ENCODE data around the gene LARP7.
"Not testable (repeated sequence)": the region's sequence is repeated elsewhere in the genome, so short reads cannot be mapped to it uniquely, and the experiment has no call there.

Gene LARP7

GRCh38 chr4:112636688-112637551 lies at the start of gene LARP7, which contains the start of gene ZGRF1:
LARP7 (plus strand) TSS chr4:112637143; CDS start chr4:112644670, 7,527 bp downstream.
ZGRF1 (minus strand) TSS chr4:112636909; CDS start chr4:112633176, 3,733 bp downstream.
- peak; percentile 95 to 97 for DNase-seq

DNA sequence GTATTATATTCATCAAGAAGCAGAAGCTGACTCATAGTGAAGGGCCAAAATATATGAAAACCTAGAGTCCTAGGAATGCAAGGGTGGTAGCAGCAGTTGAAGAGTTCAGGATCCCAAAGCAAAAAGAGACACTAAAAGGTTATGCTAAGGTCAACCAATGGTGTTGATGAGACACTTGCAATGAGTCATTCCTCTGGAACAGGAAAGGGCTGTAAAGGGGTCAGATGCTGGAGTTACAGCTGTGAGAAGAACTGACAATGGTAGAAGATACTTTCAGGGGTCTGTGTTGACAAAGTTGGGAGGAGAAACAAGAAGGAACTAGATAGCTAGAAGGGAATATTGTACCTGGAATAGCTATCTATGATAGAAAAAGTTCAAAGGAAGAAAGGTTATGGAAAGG lies 47.7 kb upstream of the LARP7 start:
- no peak for DNase-seq

DNA sequence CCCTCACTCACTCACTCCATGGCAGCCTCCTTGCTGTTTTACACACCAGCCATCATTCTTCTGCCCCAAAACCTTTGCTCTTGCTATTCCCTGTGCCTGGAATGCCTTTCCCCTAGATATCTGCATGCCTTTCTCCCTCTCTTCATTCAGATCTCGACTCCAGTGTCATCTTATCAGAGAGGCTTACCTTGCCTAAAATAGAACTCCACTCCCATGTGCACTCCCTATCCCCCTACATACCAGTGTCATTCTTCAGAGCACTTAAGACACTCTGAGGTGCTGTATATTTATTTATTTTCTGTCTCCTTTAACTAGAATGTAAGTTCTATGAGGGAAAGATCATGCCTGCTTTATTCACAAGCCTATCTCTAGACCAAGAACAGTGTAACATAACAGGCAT lies 45.4 kb upstream of the LARP7 start:
- DNase-seq, result no peak

DNA sequence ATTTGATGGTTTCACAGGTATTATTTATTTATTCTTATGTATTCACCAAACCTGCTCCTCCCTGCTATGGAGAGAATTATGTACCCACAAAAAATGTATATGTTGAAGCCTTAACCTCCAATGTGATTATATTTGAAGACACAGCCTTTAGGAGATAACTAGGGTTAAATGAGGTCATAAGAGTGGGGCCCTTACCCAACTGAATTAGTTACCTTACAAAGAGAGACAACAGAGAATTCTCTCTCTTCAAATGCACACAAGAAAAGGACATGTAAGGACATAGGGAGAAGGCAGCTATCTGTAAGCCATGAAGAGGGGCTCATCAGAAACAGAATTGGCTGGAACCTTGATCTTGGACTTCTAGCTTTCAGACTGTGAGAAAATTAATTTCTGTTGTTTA lies 44.2 kb upstream of the LARP7 start:
- no peak for DNase-seq

DNA sequence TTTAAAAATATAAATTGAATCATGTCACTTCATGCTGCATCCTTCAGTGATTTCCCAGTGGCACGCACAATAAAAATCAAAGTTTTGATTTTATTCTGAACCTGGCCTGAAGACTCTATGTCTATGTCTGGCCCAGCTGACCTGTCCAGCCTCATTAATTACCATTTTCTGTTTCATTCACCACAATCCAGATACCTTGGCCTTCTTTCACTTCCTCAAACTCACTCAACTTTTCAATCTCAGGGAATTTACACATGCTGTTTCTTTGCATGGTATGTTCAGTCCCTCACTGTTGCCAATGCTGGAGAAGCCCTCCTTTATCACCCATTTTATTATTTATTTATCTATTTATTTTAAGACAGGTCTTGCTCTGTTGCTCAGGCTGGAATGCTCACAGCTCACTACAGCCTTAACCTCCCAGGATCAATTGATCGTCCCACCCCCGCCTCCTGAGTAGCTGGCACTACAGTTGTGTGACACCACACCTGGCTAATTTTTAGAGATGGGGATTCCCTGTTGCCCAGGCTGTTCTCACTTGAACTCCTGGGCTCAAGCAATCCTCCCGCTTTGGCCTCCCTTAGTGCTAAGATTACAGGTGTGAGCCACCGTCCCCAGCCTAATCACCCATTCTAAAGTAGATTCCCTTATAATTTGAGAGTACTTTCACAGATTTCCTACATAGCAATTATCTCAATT lies 43.4 kb upstream of the LARP7 start:
- no peak for DNase-seq

DNA sequence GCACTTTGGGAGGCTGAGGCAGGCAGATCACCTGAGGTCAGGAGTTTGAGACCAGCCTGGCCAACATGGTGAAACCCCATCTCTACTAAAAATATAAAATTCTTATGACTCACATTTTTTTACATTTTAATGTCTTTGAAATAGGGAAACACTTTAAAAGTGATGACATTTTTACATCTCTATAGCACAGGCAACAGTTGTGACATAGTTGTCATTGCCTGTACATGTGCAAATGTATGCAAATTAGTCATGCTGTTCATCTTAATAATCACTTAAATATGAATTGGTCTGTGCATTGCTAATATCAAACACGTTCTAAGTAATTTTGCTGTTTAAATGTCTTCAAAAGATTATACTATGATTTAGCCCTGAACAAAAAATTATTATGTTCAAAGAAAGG lies 42.0 kb upstream of the LARP7 start:
- no peak for DNase-seq

DNA sequence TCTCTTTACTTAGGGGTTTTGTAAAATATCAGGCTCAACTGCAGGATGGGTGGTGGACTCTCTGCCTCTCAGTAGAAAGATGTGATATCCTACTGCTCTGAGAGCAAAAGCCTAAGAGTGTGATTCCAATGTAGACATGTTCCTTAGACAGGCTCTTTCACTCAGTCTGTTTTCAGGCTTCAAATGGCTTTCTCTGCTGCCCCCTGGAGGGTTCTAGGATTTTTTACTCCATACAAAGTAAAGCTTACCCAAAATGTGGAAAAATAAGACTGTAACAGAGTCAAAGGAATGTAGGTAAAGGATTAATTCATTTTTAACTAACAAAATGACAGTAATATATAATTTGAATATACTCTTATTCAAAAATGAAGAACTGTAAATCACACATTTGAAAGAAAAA lies 32.4 kb upstream of the LARP7 start:
- peak; percentile 24 to 30 for DNase-seq

DNA sequence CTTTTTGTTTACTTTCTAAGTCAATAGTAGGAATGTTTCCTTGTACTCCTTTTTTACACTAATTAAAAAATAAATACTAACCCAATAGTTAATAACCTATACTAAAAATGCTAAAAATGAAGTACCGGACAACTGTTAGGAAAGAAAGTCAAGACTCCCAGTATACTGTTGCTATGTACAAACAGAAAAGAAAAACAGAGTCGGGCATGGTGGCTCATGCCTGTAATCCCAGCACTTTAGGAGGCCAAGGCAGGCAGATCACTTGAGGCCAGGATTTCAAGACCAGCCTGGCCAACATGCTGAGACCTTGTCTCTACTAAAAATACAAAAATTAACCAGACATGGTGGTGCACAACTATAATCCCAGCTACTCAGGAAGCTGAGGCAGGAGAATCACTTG lies 24.1 kb upstream of the LARP7 start:
- not testable (repeated sequence) for DNase-seq

DNA sequence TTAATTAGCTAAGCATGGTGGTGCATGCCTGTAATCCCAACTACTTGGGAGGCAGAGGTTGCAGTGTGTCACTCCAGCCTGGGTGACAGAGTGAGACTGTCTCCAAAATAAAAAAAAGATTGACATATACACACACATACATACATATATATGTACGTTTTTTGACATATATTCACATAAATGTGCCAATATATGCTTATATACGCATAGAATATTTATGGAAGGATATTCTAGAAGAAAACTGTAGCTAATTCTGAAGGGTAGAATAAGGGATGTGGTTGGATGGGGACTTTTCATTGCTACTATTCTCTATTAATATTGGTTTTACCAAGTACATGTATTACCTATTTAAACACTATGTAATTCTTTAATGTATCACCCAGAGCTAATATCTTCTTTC lies 20.0 kb upstream of the LARP7 start:
- DNase-seq, result no peak

- DNase-seq, result no peak
Measured at GRCh38 chr4:112626228-112626627, 10.7 kb upstream of the LARP7 start.

DNA sequence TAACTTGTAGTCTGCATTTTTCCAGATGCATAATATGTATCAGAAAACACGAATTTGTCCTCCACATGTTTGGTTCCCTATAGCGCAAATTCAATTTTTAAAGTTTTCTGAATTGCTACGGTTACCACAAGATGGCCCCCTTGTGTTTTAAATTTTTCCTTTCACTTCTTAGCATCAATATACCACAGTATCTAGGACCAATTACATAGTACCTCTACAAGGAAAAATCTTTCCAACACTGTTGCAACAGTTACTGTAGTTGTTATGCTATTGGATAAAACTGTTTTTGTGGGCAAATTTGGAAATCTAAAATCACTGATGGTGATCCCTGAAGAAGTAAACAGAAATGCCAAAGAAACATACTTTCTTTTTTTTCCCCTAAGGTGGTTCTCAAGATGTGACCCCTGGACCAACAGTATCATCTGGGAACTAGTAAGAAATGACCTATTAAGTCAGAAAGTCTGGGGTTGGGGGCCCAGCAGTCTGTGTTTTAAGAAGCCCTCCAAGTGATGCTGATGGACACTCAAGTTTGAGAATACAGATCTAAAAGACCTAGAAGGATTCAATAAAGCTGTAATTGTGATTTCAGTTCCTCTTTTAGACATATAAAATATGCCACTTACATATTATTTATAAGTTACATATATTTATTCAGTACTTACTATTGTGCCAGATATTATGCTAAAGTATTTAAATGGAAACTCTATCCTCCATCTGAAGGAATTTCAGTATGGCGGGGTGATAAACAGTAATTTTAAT lies 3.3 kb upstream of the LARP7 start:
- peak in 1 of 2 experiments; percentile 35 for DNase-seq

DNA sequence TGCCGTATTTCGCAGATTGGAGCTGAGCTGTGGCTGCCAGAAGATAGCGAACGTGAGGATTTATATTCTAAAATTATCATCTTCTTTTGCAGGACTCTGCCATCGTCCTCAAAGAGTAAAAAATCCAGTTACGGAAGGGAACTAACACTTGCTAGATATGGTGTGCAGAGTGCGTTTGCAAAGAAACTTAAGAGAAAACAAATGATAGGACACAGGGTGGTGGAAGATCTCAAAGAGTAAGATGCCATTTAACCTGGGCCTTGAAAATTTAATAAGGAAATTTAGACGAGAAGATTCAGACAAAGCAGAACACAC lies 566 bp downstream of the LARP7 start:
- no peak for DNase-seq

DNA sequence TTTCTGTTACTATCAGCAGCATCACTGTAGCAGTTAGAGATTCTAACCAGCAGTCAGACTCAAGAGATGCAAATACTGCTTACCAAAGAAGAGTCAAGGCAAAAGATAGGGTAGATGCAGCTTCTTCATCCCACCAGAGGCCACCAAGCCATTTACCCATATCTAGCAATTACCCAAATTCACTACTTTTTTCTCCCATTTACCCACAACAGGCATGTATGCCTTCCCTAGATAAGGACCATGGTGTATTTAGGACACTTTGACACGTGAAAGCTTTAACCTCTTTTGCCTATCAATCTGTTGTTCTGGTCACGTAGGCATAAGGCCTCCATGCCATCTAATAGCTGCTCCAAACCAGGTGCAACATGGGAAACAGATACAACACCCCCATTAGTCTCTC lies 5.6 kb downstream of the LARP7 start:
- DNase-seq, result no peak

DNA sequence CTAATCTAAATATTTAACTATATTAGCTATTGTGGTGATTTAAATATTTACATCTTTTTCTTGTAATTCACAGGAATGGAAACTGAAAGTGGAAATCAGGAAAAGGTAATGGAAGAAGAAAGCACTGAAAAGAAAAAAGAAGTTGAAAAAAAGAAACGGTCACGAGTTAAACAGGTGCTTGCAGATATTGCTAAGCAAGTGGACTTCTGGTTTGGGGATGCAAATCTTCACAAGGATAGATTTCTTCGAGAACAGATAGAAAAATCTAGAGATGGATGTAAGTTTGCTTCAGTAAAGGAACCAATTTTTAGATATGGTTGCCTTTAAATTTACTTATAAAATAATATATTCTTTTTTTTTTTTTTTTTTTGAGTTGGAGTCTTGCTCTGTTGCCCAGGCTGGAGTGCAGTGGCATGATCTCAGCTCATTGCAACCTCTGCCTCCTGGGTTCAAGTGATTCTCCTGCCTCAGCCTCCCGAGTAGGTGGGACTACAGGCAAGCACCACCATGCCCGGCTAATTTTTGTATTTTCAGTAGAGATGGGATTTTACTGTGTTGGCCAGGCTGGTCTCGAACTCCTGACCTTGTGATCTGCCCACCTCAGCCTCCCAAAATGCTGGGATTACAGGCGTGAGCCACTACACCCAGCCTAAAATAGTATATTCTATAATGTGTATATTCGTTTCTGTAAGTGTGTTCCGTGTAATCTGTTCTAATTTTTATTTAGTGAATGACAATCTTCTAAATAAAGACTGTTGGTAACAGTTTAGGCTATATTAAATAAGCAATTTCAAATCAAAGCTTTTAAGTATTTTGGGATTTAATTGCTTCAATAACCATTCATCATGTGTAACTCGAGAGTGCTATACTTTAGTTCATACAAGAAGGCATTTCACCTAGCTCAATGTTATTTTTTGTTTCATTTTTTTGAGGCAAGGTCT lies 7.9 kb downstream of the LARP7 start:
- not testable (repeated sequence) for DNase-seq

GRCh38 chr4:112645541-112646329 lies 8.8 kb downstream of the LARP7 start:
- DNase-seq, result no peak

- DNase-seq, result no peak
Measured at GRCh38 chr4:112646632-112647537, 9.9 kb downstream of the LARP7 start.

- no peak for DNase-seq
Measured at GRCh38 chr4:112647785-112648184, 10.8 kb downstream of the LARP7 start.

DNA sequence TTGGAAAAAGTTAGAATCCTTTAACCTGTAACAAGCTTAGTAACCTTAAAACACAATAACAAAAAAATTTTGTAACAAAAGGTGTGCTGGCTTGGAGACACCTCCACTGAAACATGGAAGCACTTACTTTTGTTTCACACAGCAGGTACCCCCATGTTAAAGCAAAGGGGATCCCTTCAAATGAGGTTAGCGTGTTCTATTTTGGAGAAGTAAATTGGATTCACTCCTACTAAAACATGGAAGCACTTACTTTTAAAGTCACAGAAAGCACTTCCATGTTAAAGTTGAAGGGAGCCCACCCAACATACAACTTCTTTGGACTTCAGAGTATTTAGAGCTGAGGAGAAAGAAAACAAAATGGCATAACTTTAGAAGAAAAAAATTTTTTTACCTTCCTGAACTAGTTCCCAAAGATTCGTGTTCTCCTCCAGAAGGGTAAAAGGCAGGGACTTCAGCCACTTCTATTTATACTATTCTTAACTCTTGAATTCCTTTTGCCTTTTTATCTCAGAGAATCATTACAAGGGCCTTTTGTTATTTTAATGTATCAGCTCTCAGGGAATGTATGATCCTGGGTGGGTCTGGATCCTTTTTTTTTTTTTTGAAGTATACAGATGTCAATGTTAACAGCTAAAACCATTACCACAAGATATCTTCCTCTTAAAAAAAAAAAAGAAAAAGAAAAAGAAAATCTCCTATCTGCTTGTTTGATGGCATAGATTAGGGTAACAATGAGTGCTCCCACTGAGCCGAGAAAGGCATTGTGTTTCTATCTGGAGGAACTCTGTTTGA lies 11.5 kb downstream of the LARP7 start:
- DNase-seq, result no peak

DNA sequence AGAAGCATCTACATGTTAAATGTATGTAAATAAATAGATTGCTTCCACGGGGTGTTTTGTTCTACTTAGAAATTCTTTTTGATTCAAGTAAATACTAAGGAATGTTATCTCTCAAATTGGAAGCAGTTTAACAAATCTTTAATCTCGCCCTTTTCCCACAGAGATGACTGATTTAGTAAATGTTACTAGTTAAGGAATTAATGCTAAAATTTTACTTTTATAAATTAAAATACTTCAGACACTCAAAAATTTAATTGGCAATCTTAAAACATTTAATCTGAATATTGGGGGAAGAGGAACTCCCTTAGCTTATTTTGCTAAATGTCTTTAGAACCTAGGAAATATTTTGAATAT lies 12.1 kb downstream of the LARP7 start:
- no peak for DNase-seq

- DNase-seq, result no peak
Measured at GRCh38 chr4:112650332-112650731, 13.4 kb downstream of the LARP7 start.
